H9 (cell line): ENCODE results near the gene MPZ. TPM values are rescaled to one million over a fixed set of nuclear protein-coding genes. Genes with fewer than 3 reads are reported as not detected.

Experiments
- DNase-seq: peaks from one replicate; pipeline ENCODE4 v3.0.0-alpha.2; 2017
- H2AFZ ChIP-seq: one replicate; pipeline ENCODE4 v1.6.1; 2013; ENCODE audit warnings: mild to moderate bottlenecking, low read length, control low read depth, moderate library complexity
- H2AK5ac ChIP-seq: 2 replicates; pipeline ENCODE4 v1.6.1; 2013; ENCODE audit warnings: low read length, control low read depth, mixed read lengths; ENCODE audit not compliant: insufficient read length
- H2BK120ac ChIP-seq: one replicate; pipeline ENCODE4 v1.6.1; 2013; ENCODE audit warnings: low read depth, mild to moderate bottlenecking, low read length, control low read depth, inconsistent platforms; ENCODE audit not compliant: poor library complexity, severe bottlenecking
- H2BK12ac ChIP-seq: 2 replicates; pipeline ENCODE4 v1.6.1; 2013; ENCODE audit warnings: low read length, control low read depth, mixed read lengths, low read depth; ENCODE audit not compliant: insufficient read length
- H2BK15ac ChIP-seq: 2 replicates; pipeline ENCODE4 v1.6.1; 2013; ENCODE audit warnings: low read depth, low read length, control low read depth
- H2BK20ac ChIP-seq: one replicate; pipeline ENCODE4 v1.6.1; 2013; ENCODE audit warnings: low read depth, mild to moderate bottlenecking, low read length, control low read depth, inconsistent platforms; ENCODE audit not compliant: poor library complexity, severe bottlenecking
- H2BK5ac ChIP-seq: 2 replicates; pipeline ENCODE4 v1.6.1; 2013; ENCODE audit warnings: low read length, control low read depth, mixed read lengths; ENCODE audit not compliant: insufficient read length
- H3K14ac ChIP-seq: 2 replicates; pipeline ENCODE4 v1.6.1; 2013; ENCODE audit warnings: low read length, control low read depth; ENCODE audit not compliant: insufficient read depth
- H3K18ac ChIP-seq: 2 replicates; pipeline ENCODE4 v1.6.1; 2013; ENCODE audit warnings: low read depth, mild to moderate bottlenecking, mixed read lengths, low read length, control low read depth; ENCODE audit not compliant: insufficient read length
- H3K23ac ChIP-seq: 2 replicates; pipeline ENCODE4 v1.6.1; 2013; ENCODE audit warnings: low read length, control low read depth, mixed read lengths, low read depth; ENCODE audit not compliant: insufficient read length
- H3K23me2 ChIP-seq: 2 replicates; pipeline ENCODE4 v1.6.1; 2013; ENCODE audit warnings: low read depth, mild to moderate bottlenecking, mixed read lengths, low read length, control low read depth; ENCODE audit not compliant: insufficient read length, poor library complexity, severe bottlenecking
- H3K27ac ChIP-seq: 2 replicates; pipeline ENCODE4 v1.5.1; 2013; ENCODE audit warnings: low read length, control low read depth, mixed read lengths, low read depth; ENCODE audit not compliant: insufficient read length
- H3K27me3 ChIP-seq: 2 replicates; pipeline ENCODE4 v1.6.1; 2013; ENCODE audit warnings: low read length, control low read depth, inconsistent platforms; ENCODE audit not compliant: insufficient read depth
- H3K4ac ChIP-seq: 2 replicates; pipeline ENCODE4 v1.6.1; 2013; ENCODE audit warnings: low read depth, mild to moderate bottlenecking, control low read depth, inconsistent platforms, low read length, moderate library complexity
- H3K4me1 ChIP-seq: 2 replicates; pipeline ENCODE4 v1.6.1; 2013; ENCODE audit warnings: low read length, control low read depth, inconsistent platforms; ENCODE audit not compliant: insufficient read depth
- H3K4me2 ChIP-seq: 2 replicates; pipeline ENCODE4 v1.6.1; 2013; ENCODE audit warnings: low read length, control low read depth, mixed read lengths; ENCODE audit not compliant: insufficient read length, insufficient read depth
- H3K56ac ChIP-seq: 2 replicates; pipeline ENCODE4 v1.6.1; 2013; ENCODE audit warnings: low read depth, mild to moderate bottlenecking, mixed read lengths, low read length, control low read depth; ENCODE audit not compliant: insufficient read length
- H3K79me1 ChIP-seq: 2 replicates; pipeline ENCODE4 v1.6.1; 2013; ENCODE audit warnings: low read depth, mild to moderate bottlenecking, moderate library complexity, low read length, control low read depth, inconsistent platforms; ENCODE audit not compliant: insufficient read depth, poor library complexity, severe bottlenecking
- H3K79me2 ChIP-seq: 2 replicates; pipeline ENCODE4 v1.6.1; 2013; ENCODE audit warnings: low read length, control low read depth, inconsistent platforms; ENCODE audit not compliant: insufficient read depth
- H3K9ac ChIP-seq: 2 replicates; pipeline ENCODE4 v1.6.1; 2013; ENCODE audit warnings: low read length, control low read depth, mixed read lengths; ENCODE audit not compliant: insufficient read length; ENCODE audit errors: extremely low read depth
- H3K9me3 ChIP-seq: one replicate; pipeline ENCODE4 v1.6.1; 2013; ENCODE audit warnings: low read depth, low read length, inconsistent platforms; ENCODE audit not compliant: control insufficient read depth
- H3T11ph ChIP-seq: one replicate; pipeline ENCODE4 v1.6.1; 2013; ENCODE audit warnings: mild to moderate bottlenecking, low read length, control low read depth, inconsistent platforms
- H4K20me1 ChIP-seq: one replicate; pipeline ENCODE4 v1.6.1; 2013; ENCODE audit not compliant: control insufficient read depth, insufficient read length, insufficient read depth
- H4K5ac ChIP-seq: 2 replicates; pipeline ENCODE4 v1.6.1; 2013; ENCODE audit warnings: low read depth, mild to moderate bottlenecking, mixed read lengths, low read length, control low read depth; ENCODE audit not compliant: insufficient read length
- H4K8ac ChIP-seq: replicated peaks from 2 replicates; pipeline ENCODE4 v1.6.1; 2013; ENCODE audit warnings: low read length, control low read depth, mixed read lengths, low read depth; ENCODE audit not compliant: insufficient read length
- H4K91ac ChIP-seq: 2 replicates; pipeline ENCODE4 v1.6.1; 2013; ENCODE audit warnings: low read depth, mild to moderate bottlenecking, moderate library complexity, mixed read lengths, low read length, control low read depth; ENCODE audit not compliant: insufficient read length
- H3K27ac Mint-ChIP-seq, 3 experiments: 2 replicates in 2 of 3; 3 replicates in 1 of 3; pipeline ENCODE4 v1.8.0; 2020 to 2021; ENCODE audit warnings: mixed read lengths in 3 of 3, mild to moderate bottlenecking in 1 of 3, moderate library complexity in 1 of 3
- H3K27me3 Mint-ChIP-seq: 2 replicates; pipeline ENCODE4 v1.8.0; 2021; ENCODE audit warnings: low read depth, mild to moderate bottlenecking, moderate library complexity, mixed read lengths
- H3K36me3 Mint-ChIP-seq, 3 experiments: 2 replicates in 2 of 3; 3 replicates in 1 of 3; pipeline ENCODE4 v1.8.0; 2020 to 2021; ENCODE audit warnings: low read depth in 3 of 3, mixed read lengths in 3 of 3; ENCODE audit not compliant: insufficient read depth in 1 of 3
- H3K4me1 Mint-ChIP-seq, 2 experiments: 2 replicates each; pipeline ENCODE4 v1.8.0; 2020; ENCODE audit warnings: mixed read lengths in 2 of 2
- H3K4me3 Mint-ChIP-seq, 2 experiments: 2 replicates in 1 of 2; 3 replicates in 1 of 2; pipeline ENCODE4 v1.8.0; 2020 to 2021; ENCODE audit warnings: mild to moderate bottlenecking in 2 of 2, mixed read lengths in 2 of 2, moderate library complexity in 1 of 2
- H3K9me3 Mint-ChIP-seq, 2 experiments: 2 replicates in 1 of 2; 3 replicates in 1 of 2; pipeline ENCODE4 v1.8.0; 2020; ENCODE audit warnings: mild to moderate bottlenecking in 2 of 2, mixed read lengths in 2 of 2, moderate library complexity in 1 of 2
- CTCF ChIP-seq: fragments of 200-600 bp; sonication (generic); conservative IDR thresholded peaks from 3 replicates; pipeline ENCODE4 v1.8.0; 2021; ENCODE audit warnings: antibody characterized with exemption, mild to moderate bottlenecking
- WGBS: extraction: QIAGEN DNeasy Blood & Tissue Kit; methylation state at CpG from one replicate; pipeline ENCODE4 v1.1.7; 2013; ENCODE audit warnings: missing lambda C conversion rate, low lambda C conversion rate, mixed read lengths; ENCODE audit not compliant: insufficient read length; ENCODE audit errors: extremely low coverage; 5-methylcytosine and 5-hydroxymethylcytosine counted together
- total RNA-seq: library from RNA; stranded (reverse); gene quantifications from 2 replicates; pipeline ENCODE4 v1.2.1, GENCODE V29; 2021

Gene MPZ
- total RNA-seq, 1 experiment from 2014 or later, result 2.7 TPM

- Histone ChIP-seq H2BK5ac (no peak overlapping the region), H3K56ac (no peak overlapping the region), H2BK20ac (no peak overlapping the region), H3K79me1 (no peaks in the 10 kb centered on the region), H3K23me2 (peaks cover 11% of the 10 kb centered on the region), H4K20me1 (no peaks in the 10 kb centered on the region), H2BK120ac (no peak overlapping the region), H3K27ac (no peak overlapping the region), H3K9me3 (peaks cover 6% of the 10 kb centered on the region), H3T11ph (no peak overlapping the region), H2AFZ (no peak overlapping the region), H2AK5ac (no peak overlapping the region), H3K23ac (no peak overlapping the region), H4K91ac (no peak overlapping the region), H3K9ac (no peak overlapping the region), H3K27me3 (peaks cover 12% of the 10 kb centered on the region; the same call in 1 of the 2 replicates), H4K8ac (no peak overlapping the region), H3K4ac (no peak overlapping the region), H3K18ac (no peak overlapping the region), H3K79me2 (no peaks in the 10 kb centered on the region), H4K5ac (no peak overlapping the region), H3K14ac (no peak overlapping the region), H2BK12ac (no peak overlapping the region), H3K4me1 (peaks cover 5% of the 10 kb centered on the region; the same call in 1 of the 2 replicates), H2BK15ac (no peak overlapping the region), H3K4me2 (no peak overlapping the region)
- no peak for TF ChIP-seq CTCF
- H3K9me3 Mint-ChIP-seq, result peaks cover 20% of the 10 kb centered on the region in 2 experiments
- DNase-seq, result no peak
- H3K4me3 Mint-ChIP-seq, result no peak overlapping the region
- peaks cover 66% of the 10 kb centered on the region for H3K27me3 Mint-ChIP-seq
- peaks cover 23 to 33% of the 10 kb centered on the region in 2 experiments for H3K4me1 Mint-ChIP-seq
- no CpG with 5 or more reads among the region's 12 CpGs for WGBS
- H3K27ac Mint-ChIP-seq, result 0 out of 7 replicates have a peak overlapping the region, but pooled peaks of 1 of the 3 experiments have one; percentile 45
- peaks cover 13 to 20% (median 14%) of the 10 kb centered on the region in 3 experiments for H3K36me3 Mint-ChIP-seq
Observed at GRCh38 chr1:161261261-161262235, 48.2 kb downstream of the MPZ start.
